Activated CD8-positive, alpha-beta memory T cell treated with anti-CD3 and anti-CD28 coated beads for 48 hours (primary cell): Measurements from ENCODE around the gene CAPN12.

Experiments
- DNase-seq, 3 experiments: peaks; one replicate each; pipeline ENCODE4 v3.0.0-alpha.2; 2020; ENCODE audit warnings: low read depth in 2 of 3, low spot score in 2 of 3

The CAPN12 gene

DNA sequence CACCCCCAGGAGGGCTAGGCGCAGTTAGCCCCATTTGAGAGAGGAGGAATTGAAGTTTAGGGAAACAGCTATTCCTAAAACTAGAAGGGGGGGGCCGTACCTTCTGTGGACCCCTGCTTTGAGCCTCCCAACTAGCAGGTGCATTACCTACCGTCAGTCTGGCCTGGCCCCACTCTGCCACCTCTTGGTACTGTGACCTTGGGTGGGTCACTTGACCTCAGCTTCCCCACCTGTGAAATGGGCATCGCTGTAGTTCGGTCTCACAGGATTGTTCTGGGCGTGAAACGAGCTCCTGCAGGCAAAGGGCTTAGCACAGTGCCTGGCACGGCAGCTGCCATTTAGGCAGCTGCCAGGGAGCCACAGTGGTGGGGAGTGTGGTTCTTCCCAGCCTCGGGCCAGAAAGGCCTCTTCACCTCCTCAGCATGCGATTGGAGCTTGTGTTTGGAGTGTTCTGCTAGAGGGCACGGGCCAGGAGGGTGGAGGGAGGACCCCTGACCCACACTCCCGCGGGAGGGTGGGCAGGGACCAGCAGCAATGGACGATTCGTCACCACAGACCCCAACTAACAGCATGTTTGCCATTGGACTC, 32.0 kb downstream of the CAPN12 start:
- DNase-seq: no peak

DNA sequence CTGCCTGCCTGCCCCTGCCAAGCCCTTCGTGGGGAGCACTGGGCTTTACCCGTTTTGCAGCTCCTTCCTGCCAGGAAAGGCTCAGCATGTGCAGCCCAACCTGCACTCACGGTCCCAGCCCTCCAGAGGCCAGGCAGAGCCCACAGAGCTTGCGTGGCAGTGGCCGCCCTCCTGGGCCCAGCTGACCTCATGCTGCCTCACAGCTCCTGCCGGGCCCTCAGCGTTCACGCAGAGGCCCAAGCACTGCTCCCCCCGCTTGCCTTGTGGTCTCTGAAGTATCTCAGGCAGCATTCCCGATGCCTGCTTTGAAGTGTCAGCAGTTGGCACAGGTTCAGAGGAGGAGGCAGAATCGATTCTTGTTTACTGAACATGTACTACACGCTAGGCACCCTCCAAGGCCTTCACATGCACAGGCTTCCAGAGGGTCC, 32.5 kb downstream of the CAPN12 start:
- DNase-seq: no peak

- no peak for DNase-seq
Measured at GRCh38 chr19:38710928-38711725, 33.1 kb downstream of the CAPN12 start.

- DNase-seq: no peak
Measured at GRCh38 chr19:38710416-38710702, 33.9 kb downstream of the CAPN12 start.

- no peak for DNase-seq
Measured at GRCh38 chr19:38709671-38710415, 34.4 kb downstream of the CAPN12 start.

DNA sequence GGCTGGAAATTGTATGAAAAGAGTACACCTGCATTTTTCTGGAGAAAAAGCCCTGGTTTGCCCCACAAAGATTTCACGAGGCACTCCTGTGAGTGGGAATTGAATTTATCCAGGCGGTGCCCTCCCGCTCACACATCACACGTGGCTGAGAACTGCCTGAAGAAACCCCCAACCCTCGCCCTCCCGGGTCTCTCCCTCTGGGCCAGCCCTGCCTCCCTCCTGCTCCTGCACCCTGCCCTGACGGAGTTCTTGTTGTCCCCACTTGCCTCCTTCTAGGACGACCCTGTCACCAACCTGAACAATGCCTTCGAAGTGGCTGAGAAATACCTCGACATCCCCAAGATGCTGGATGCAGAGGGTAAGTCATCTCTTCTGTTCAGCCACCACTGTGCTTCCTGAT, 35.2 kb downstream of the CAPN12 start:
- no peak for DNase-seq

DNA sequence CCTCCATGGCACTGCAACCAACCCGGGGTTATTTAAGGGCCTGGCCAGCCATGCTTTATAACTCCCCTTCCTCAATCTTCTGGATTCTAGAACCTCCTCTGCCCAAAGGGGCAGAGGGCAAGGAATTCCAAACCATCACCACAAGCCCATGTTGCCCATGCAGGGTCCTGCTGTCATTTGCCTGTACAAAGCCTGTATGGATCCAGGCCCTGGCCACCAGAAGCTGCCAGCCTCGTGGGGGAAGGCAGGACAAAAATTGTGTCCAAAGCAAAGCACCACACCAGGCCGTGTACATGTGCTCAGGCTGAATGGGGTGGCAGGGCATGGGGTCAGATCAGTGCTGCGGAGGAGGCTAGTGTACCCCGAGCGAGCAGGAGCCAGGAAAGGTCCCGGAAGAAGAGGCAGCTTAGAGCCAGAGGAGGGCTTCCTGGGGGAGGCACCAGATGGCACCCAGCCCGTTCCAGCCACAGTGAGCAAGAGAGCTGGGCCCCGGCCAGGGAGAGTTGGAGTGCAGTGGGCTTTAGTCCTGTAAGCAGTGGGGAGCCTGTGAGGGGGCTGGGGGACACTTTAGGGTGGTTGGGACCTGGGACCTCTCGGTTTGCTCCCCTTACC, 35.8 kb downstream of the CAPN12 start:
- DNase-seq: no peak

GRCh38 chr19:38707512-38708114, 36.7 kb downstream of the CAPN12 start:
- DNase-seq: no peak

GRCh38 chr19:38706792-38707511, 37.3 kb downstream of the CAPN12 start:
- no peak for DNase-seq

GRCh38 chr19:38705197-38706019, 38.9 kb downstream of the CAPN12 start:
- no peak for DNase-seq

DNA sequence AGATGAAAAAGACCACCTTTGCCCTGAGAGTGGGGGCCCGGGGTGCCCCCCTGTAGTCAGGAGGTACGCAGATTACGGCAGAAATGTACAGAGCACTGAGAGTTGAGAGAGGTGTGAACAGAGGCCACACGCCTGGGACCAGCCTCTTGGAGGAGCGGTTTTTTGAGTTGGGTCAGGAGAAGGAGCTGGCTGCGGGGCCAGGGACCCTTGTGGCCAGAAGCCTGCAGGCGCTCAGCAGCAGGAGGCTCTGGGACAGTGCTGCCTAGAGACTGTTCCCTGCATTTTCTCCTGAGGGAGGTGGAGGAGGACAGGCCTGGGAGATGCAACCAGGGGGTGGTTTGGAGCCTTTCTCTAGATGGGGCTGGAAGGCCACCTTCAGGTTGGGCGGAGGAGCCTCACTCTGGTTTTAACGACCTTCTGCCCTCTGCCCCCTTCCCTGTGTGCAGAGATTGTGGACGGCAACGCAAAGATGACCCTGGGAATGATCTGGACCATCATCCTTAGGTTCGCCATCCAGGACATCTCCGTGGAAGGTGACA, 39.7 kb downstream of the CAPN12 start:
- DNase-seq: no peak

DNA sequence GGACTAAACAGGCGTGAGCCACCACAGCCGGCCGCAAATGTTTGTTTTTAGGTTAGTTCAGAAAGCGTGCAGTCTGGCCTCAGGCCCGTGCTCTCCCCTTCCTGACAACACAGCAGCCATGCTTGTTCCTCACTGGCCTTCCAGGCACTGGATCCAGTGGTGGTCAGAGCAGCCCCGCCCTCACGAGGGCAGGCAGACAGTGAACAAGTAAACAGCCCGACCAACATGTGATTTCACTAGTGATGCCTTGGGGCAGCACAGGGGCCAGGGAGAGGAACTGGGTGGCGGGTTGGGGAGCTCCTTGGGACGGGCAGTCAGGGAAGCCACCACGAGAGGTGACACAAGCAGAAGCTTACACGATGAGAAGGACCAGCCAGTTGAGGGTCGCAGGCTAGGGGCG, 40.8 kb downstream of the CAPN12 start:
- no peak for DNase-seq

DNA sequence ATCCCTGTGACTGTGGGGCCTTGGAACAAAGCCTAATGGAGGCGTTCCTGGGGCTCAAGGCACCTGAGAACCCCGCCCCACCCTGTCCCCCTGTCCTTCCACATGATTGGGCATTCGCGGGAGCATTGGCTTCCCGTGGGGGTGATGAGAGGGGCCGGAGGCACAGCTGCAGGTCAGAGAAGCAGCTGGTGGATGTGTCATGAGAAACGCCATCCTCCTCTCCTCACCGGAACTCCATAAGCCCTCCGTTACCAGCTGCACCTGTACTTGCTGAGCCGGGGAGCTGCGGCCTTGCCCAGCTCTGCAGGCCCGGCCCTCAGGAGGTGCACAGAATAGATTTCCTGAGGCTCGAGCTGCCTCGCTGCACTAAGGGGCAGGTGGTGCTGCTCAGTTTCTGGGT, 42.0 kb downstream of the CAPN12 start:
- no peak for DNase-seq

GRCh38 chr19:38701455-38702063, 42.7 kb downstream of the CAPN12 start:
- no peak for DNase-seq

DNA sequence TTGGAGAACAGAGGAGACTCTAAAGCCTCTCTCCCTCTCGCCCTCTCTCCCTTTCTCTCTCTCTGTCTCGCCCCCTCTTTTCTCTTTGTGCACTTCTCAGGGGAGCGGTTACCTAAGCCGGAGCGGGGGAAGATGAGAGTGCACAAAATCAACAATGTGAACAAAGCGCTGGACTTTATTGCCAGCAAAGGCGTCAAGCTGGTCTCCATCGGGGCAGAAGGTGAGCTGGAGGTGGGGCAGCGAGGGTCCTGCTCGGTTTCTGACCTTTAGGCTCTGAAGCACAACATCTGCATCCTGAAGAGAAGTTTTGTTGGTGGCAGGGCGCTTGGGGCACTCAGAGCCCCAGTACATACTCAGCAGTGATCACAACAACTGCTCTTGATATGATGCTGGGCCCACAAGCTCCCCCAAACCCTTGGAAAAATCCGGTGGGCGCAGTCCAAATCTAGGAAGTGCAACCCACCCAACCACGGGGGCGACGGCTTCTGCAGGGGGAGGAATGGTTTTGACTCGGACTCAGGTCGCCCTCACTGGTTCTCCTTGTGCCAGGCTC, 43.3 kb downstream of the CAPN12 start:
- no peak for DNase-seq

DNA sequence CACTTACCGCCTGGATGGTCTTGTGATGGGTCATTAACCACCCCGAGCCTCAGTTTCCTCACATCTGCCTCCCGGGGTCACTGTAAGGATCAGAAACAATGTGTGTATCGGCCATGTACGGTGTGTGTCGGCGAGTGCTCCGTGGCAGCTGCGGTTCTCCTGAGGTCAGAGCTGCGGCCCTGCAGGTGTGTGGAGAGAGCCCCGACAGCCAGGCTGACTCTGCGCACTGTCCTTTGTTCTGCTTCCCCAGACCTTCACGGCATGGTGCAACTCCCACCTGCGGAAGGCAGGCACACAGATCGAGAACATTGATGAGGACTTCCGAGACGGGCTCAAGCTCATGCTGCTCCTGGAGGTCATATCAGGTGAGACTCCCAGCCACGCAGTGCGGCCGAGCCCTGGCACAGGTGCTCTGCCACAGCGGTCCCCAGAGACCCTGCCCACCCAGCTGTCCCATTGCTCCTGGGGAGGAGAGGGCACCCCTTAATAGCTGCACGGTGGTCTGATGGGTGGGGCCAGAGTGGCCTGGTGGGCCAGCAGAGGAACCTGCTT, 43.8 kb downstream of the CAPN12 start:
- no peak for DNase-seq

DNA sequence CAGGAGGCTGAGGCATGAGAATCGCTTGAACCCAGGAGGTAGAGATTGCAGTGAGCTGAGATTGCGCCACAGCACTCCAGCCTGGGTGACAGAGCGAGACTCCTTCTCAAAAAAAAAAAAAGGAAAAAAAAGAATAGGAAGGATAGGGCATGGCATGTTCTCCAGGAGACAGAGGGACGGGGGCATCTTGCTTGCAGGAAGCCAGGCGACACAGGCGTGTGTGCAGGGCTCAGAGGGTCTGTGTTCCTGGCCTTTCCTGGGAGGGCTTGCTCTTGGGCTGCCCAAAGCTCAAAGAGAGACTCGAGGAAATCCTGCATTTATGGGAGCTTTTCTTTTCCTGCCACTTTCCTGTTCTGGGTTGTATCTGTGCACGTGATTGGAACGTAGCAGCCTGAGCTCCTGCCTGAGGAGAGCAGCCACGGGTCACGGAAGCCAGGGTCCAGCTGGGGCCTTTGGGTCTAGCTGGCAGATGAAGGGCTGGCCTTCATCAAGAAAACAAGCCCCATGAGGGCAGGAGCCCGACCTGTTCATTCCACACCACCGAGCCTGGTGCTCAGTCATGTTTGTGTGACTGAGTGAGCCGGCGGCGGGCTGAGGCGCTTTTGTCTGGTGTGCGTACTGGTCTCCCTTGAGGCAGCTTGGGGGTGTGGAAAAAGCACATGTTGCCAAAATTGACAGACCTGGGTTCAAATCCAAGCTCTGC, 44.5 kb downstream of the CAPN12 start:
- no peak for DNase-seq

DNA sequence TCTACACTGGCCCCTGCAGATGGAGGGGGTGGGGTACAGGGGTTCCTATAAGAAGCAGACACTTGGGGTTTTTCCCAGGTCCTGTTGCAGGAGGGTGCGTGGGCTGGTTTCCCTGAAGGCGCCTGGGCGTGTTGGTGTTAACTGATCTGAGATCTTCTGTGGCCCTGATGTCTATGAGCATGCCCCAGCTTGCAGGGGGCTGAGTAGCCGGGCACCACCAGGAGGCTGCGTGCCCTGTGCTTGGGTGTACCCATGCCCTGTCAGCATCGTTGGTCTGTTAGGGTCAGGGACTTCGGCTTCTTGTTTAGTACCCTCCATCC, 45.3 kb downstream of the CAPN12 start:
- DNase-seq: no peak
